Common myeloid progenitor, CD34-positive (primary cell): ENCODE data around the gene DIP2C.

Source experiments
- CTCF ChIA-PET: fragments of 350-600 bp; sonication (Branson Sonifier 250); formaldehyde crosslinking; loops from one replicate; lab custom pipeline; 2021; ENCODE audit warnings: antibody characterized with exemption; lab: Charles Lee
- POLR2A ChIA-PET: fragments of 350-600 bp; sonication (Branson Sonifier 250); formaldehyde crosslinking; loops from one replicate; lab custom pipeline; 2021; ENCODE audit warnings: antibody characterized with exemption; lab: Charles Lee
- DNase-seq, 3 donors: peaks; one replicate each; pipeline versions ENCODE4 v3.0.0 to v3.0.0-alpha.2; 2013
- H3K27ac ChIP-seq, 2 experiments: 1 replicate in 1 of 2; 2 replicates in 1 of 2; pipeline ENCODE4 v1.7.0; 2013; ENCODE audit warnings: inconsistent platforms in 2 of 2, low read length in 2 of 2, mild to moderate bottlenecking in 2 of 2, low read depth in 1 of 2, moderate library complexity in 1 of 2; ENCODE audit not compliant: severe bottlenecking in 2 of 2, insufficient read depth in 1 of 2, poor library complexity in 1 of 2
- H3K27me3 ChIP-seq, 5 experiments: replicated peaks in 2 of 5; 1 replicate in 3 of 5; 2 replicates in 2 of 5; pipeline versions ENCODE4 v1.6.1 to v1.7.0; 2013; ENCODE audit warnings: low read length in 4 of 5, mild to moderate bottlenecking in 2 of 5, moderate library complexity in 2 of 5, inconsistent platforms in 1 of 5; ENCODE audit not compliant: insufficient read depth in 5 of 5, control insufficient read depth in 4 of 5
- H3K36me3 ChIP-seq, 4 experiments: 1 replicate in 2 of 4; 2 replicates in 2 of 4; pipeline versions ENCODE4 v1.6.1 to v1.7.0; 2013; ENCODE audit warnings: low read length in 3 of 4, control low read depth in 1 of 4, mild to moderate bottlenecking in 1 of 4; ENCODE audit not compliant: control insufficient read depth in 4 of 4, insufficient read depth in 4 of 4
- H3K4me1 ChIP-seq, 4 experiments: 1 replicate in 3 of 4; 2 replicates in 1 of 4; pipeline versions ENCODE4 v1.6.1 to v1.7.1; 2013; ENCODE audit warnings: low read length in 3 of 4, mild to moderate bottlenecking in 3 of 4, control low read depth in 1 of 4, inconsistent platforms in 1 of 4, moderate library complexity in 1 of 4; ENCODE audit not compliant: control insufficient read depth in 4 of 4, insufficient read depth in 4 of 4; ENCODE audit errors: control extremely low read depth in 1 of 4
- H3K4me3 ChIP-seq, 7 experiments: 1 replicate in 4 of 7; 2 replicates in 3 of 7; pipeline versions ENCODE4 v1.5.1 to v1.7.0; 2013; ENCODE audit warnings: mild to moderate bottlenecking in 7 of 7, low read length in 6 of 7, moderate library complexity in 6 of 7, inconsistent platforms in 2 of 7, low read depth in 2 of 7, control low read depth in 1 of 7; ENCODE audit not compliant: insufficient read depth in 4 of 7, control insufficient read depth in 1 of 7; ENCODE audit errors: extremely low read depth in 1 of 7
- H3K9me3 ChIP-seq, 5 experiments: 1 replicate in 4 of 5; 2 replicates in 1 of 5; pipeline versions ENCODE4 v1.6.1 to v1.7.1; 2013; ENCODE audit warnings: low read length in 4 of 5, mild to moderate bottlenecking in 2 of 5, inconsistent platforms in 1 of 5, low read depth in 1 of 5, moderate library complexity in 1 of 5; ENCODE audit not compliant: control insufficient read depth in 4 of 5, insufficient read depth in 2 of 5; ENCODE audit errors: control extremely low read depth in 1 of 5
- WGBS: methylation state at CpG from one replicate; pipeline ENCODE4 v1.1.5; 2013; ENCODE audit not compliant: insufficient coverage; 5-methylcytosine and 5-hydroxymethylcytosine counted together

Gene DIP2C

DNA sequence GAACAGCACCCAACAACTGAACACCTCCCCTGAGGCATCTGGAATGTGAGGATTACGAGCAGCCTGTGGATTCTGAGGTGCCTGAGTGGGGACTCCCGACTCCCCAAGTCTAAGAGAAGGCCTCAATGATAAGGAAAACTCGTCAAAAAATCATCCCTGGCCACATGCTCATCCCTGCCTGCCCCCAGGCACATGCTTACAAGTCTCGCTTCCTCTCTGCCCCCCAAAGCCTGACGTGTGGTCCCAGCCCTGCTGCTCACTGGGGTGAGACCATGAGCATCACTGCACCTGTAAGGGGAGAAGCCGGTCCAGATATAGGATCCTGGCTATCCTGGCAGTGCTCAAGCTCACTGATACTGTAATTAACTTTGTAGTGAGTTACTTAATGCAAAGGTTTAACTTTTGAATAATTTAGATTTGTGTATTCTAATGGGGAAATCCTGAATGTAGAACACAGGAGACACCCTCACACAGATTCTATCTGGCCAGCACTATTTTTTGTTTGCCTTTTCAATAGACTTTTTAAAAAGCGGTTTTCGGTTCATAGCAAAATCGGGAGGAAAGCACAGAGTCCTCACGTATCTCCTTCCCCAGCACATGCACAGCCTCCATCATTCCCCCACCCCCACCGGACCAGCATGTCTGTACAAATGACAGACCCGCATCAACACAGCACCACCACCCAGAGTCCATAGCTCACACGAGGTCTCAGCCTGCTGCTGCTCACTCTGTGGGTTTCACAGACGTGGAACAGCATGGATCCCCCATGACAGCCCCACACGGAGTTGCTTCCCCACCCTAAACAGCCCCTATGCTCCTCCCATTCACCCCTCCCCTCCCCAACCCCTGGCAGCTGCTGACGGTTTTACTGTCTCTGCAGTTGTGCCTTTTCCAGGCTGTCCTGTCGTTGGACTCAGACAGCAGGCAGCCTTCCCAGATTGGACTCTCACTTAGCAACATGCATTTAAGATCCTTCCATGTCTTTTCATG lies 167.9 kb downstream of the DIP2C start:
- Histone ChIP-seq H3K27me3 (peaks cover 0 to 63% (median 5%) of the 10 kb centered on the region in 5 experiments), H3K4me3 (no peak overlapping the region), H3K27ac (no peak overlapping the region), H3K36me3 (no peaks in the 10 kb centered on the region), H3K9me3 (no peaks in the 10 kb centered on the region), H3K4me1 (no peaks in the 10 kb centered on the region)
- no peak for DNase-seq
- ChIA-PET POLR2A (no interaction called here), CTCF (no interaction called here)
- 59% methylated on average over 14 of the region's 17 CpGs for WGBS

DNA sequence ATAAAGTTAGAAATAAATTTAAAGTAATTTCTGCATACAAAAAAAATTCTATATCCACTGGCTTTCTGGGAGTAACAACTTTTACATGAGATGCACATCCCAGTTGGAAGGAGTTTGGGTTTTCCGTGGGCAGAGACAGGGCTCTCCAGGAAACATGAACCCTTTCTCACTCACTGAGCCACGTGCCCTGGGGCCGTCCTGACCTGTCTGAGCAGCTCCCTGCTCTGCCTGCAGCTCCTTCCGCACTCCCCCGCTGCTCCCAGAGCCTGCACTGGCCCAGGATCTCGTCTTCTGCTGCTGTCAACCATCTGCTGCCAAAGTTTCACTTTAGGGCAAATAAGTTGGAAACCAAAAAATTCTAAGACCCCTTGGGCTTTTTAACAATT lies 169.1 kb downstream of the DIP2C start:
- CTCF ChIA-PET, result no interaction called here

DNA sequence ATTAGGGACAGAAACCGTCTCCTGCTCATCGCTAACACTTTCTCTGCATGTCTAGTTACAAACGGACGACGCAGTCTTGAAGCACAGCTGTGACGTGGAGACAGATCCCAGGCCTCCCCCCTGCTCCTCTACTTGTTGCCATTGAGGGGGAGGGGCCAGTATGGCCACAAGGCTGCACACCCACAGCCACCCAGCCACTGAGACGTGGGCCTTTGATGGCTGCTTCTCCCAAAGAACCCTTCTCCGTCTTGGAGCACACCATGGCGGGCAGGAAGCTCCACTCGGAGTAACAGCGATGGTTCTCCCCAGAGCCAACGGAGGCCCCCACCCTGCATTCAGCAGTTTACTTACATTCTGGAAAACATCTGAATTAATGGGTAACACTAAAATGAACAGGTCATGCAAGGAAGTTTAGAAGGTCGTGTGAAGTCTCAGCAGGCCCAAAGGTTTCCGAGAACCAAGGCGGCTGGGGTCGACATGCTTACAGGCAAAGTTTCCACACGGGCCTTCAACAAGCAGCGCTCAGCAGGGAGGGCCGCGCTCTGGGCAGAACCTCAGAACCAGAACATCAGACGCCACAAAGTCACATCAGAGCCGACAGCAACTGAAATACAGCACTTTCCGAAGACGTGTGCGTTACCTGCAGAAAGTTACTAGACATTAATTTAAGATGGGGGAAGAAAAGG lies 169.6 kb downstream of the DIP2C start:
- no peak overlapping the region for H3K4me3 ChIP-seq
- peaks cover 0 to 57% (median 5%) of the 10 kb centered on the region in 5 experiments for H3K27me3 ChIP-seq
- CTCF ChIA-PET, result no interaction called here
- no peaks in the 10 kb centered on the region for H3K9me3 ChIP-seq
- DNase-seq, result no peak
- WGBS, result 96% methylated on average over 22 of the region's 25 CpGs
- no peaks in the 10 kb centered on the region for H3K4me1 ChIP-seq
- POLR2A ChIA-PET, result no interaction called here
- H3K27ac ChIP-seq, result no peak overlapping the region
- no peaks in the 10 kb centered on the region for H3K36me3 ChIP-seq

More for the DNA sequence above, 169.1 kb downstream of the DIP2C start:
- DNase-seq, result no peak
- no peaks in the 10 kb centered on the region for H3K36me3 ChIP-seq
- H3K27ac ChIP-seq, result no peak overlapping the region
- no peak overlapping the region for H3K4me3 ChIP-seq
- POLR2A ChIA-PET, result no interaction called here
- 73% methylated on average over 6 of the region's 6 CpGs for WGBS
- peaks cover 0 to 57% (median 5%) of the 10 kb centered on the region in 5 experiments for H3K27me3 ChIP-seq
- no peaks in the 10 kb centered on the region for H3K9me3 ChIP-seq
- no peaks in the 10 kb centered on the region for H3K4me1 ChIP-seq

DNA sequence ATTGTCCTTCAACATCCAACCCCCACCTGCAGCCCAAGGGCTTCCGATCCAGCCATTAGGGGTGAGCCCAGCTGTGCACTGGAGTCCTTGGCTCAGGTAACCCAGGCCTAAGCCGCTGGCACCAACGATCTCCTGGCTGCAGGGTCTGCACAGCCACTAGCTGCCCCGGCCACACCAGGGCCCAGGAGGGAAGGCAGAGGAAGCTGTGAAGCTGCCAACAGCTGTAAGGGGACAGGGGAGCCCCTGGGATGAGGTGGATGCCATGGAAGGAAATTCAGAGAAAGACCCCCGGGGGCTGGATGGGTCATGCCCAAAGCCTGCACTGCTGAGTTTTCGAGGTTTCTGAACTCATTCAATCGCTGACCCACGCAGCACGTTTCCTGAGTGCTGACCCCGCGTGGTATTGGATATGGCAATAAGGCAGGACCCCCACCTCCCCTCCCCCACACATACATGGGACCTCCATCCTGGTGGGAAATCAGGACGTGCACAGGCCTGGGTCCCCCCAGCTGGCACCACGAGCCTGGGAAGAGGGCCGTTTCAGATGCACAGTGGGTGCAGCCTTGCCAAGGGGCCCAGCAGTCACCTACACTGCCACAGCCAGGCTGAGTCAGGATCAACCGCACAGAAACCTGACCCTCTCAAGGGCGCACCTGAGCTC lies 170.3 kb downstream of the DIP2C start:
- Histone ChIP-seq H3K9me3 (no peaks in the 10 kb centered on the region), H3K4me3 (no peak overlapping the region), H3K4me1 (no peaks in the 10 kb centered on the region), H3K27me3 (peaks cover 0 to 57% (median 5%) of the 10 kb centered on the region in 5 experiments), H3K36me3 (no peaks in the 10 kb centered on the region), H3K27ac (no peak overlapping the region)
- ChIA-PET POLR2A (no interaction called here), CTCF (no interaction called here)
- no peak for DNase-seq
- WGBS, result 95% methylated on average over 7 of the region's 16 CpGs

- CTCF ChIA-PET, result no interaction called here
- Histone ChIP-seq H3K27me3 (peaks cover 0 to 53% (median 5%) of the 10 kb centered on the region in 5 experiments), H3K4me3 (no peak overlapping the region), H3K36me3 (no peaks in the 10 kb centered on the region), H3K27ac (no peak overlapping the region), H3K4me1 (no peaks in the 10 kb centered on the region), H3K9me3 (no peaks in the 10 kb centered on the region)
- POLR2A ChIA-PET, result no interaction called here
- no peak for DNase-seq
- 85% methylated on average over 12 of the region's 15 CpGs for WGBS
These were observed 171.5 kb downstream of the DIP2C start for GRCh38 chr10:517872-518475.

- Histone ChIP-seq H3K36me3 (no peaks in the 10 kb centered on the region), H3K4me1 (no peaks in the 10 kb centered on the region), H3K27me3 (peaks cover 0 to 53% (median 5%) of the 10 kb centered on the region in 5 experiments), H3K4me3 (no peak overlapping the region), H3K9me3 (no peaks in the 10 kb centered on the region), H3K27ac (no peak overlapping the region)
- WGBS, result 79% methylated on average over 6 of the region's 11 CpGs
- no peak for DNase-seq
- CTCF ChIA-PET, result no interaction called here
- POLR2A ChIA-PET, result no interaction called here
These were observed 172.1 kb downstream of the DIP2C start for GRCh38 chr10:517241-517830.
